HG03520 (cell line): Measurements from ENCODE around the gene ARID4B.
A peak's percentile ranks its signal among the peaks of the same experiment; 100 is the strongest.
"Not testable (repeated sequence)": the region's sequence is repeated elsewhere in the genome, so short reads cannot be mapped to it uniquely, and the experiment has no call there.

ENCODE experiments used
- ATAC-seq: cut with Tn5 transposase; IDR thresholded peaks from one replicate; pipeline ENCODE4 v1.9.1; 2021; ENCODE audit warnings: mild to moderate bottlenecking, moderate library complexity; ENCODE audit not compliant: unreplicated experiment

The ARID4B gene

GRCh38 chr1:235270625-235271024, 57.4 kb downstream of the ARID4B start:
- ATAC-seq, result no peak

DNA sequence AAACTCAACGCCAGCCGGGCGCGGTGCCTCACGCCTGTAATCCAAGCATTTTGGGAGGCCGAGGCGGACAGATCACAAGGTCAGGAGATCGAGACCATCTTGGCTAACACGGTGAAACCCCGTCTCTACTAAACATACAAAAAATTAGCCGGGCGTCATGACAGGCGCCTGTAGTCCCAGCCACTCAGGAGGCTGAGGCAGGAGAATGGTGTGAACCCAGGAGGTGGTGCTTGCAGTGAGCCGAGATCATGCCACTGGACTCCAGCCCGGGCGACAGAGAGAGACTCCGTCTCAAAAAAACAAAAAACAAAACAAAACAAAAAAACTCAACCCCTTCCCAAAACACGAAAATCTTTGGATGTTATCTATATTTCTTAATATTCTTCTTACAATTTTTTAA, 58.0 kb downstream of the ARID4B start:
- ATAC-seq, result not testable (repeated sequence)

DNA sequence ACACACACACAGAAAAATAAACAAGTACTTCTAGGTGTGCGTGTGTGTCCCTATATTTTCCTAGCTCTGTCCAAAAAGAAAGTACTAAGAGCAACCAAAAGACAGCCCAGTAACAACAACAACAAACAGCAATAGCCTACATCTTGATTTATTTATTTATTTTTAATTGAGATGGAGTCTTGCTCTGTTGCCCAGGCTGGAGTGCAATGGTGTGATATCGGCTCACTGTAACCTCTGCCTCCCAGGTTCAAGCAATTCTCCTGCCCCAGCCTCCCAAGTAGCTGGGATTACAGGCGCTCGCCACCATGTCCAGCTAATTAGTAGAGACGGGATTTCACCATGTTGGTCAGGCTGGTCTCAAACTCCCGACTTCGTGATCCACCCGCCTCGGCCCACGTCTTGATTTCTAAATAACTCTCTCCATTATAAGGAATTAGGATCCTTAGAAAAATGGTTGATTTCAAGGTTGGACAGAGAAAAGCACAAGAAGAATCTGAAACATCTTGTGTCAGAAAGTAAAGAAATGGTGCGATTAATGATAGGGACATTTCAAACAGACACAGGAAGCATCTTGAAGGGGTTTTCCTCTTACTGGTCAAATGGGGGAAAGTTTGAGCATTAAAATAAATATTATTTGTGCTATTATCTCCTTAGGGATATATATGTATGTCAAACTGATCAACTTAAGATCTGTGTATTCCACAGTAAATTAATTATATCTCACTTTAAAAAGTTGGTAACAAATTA, 59.4 kb downstream of the ARID4B start:
- no peak for ATAC-seq

DNA sequence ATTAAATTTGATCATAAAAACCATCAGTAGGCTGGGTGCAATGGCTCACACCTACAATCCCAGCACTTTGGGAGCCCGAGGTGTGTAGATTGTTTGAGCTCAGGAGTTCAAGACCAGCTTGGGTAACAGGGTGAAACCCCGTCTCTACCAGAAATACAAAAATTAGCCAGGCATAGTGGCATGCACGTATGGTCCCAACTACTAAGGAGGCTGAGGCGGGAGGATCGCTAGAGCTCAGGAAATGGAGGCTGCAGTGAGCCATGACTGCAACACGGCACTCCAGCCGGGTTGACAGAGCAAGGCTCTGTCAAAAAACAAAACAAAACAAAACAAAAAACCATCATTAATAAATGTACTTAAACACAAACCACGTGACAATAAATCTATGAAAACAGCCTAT, 61.0 kb downstream of the ARID4B start:
- no peak for ATAC-seq

- ATAC-seq, result no peak
These were observed 61.7 kb downstream of the ARID4B start for GRCh38 chr1:235266325-235266724.

- no peak for ATAC-seq
These were observed 62.1 kb downstream of the ARID4B start for GRCh38 chr1:235265900-235266299.

DNA sequence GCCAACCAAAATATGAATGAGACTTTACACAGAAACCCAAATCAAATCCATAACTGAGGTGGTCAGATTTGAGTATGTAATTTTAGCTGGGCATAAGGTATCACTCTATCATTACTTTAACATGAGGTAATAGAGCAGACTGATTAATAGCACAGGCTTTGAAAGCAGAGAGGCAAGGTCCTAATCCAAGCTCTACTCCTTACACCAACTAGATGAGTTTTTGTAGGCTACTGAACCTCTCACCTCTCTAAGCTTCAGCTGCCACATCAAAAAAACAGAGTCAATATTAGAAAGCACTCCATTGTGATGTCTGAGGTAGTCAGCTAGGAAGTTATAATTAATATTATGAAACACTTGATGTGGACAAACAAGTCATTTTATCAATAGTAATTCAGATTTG, 63.7 kb downstream of the ARID4B start:
- ATAC-seq, result no peak

GRCh38 chr1:235262539-235262938, 65.4 kb downstream of the ARID4B start:
- ATAC-seq, result no peak

DNA sequence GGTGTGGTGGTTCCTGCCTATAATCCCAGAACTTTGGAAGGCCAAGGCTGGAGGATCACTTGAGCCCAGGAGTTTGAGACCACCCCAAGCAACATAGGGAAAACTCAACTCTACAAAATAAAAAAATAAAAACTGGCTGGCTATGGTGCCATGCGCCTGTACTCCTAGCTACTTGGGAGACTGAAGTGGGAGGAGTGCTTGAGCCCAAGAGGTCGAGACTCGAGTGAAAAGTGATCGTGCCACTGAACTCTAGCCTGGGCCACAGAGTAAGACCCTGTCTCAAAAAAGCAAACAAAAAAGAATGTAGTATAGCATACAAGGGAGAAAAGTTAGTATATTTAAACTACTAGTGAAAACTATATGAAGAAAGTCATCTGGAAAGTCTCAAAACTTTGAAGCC, 66.7 kb downstream of the ARID4B start:
- ATAC-seq, result no peak

GRCh38 chr1:235259133-235259778, 68.7 kb downstream of the ARID4B start:
- ATAC-seq, result no peak

- not testable (repeated sequence) for ATAC-seq
These were observed 69.9 kb downstream of the ARID4B start for GRCh38 chr1:235258068-235258467.

- ATAC-seq, result no peak
These were observed 73.3 kb downstream of the ARID4B start for GRCh38 chr1:235254721-235255120.

DNA sequence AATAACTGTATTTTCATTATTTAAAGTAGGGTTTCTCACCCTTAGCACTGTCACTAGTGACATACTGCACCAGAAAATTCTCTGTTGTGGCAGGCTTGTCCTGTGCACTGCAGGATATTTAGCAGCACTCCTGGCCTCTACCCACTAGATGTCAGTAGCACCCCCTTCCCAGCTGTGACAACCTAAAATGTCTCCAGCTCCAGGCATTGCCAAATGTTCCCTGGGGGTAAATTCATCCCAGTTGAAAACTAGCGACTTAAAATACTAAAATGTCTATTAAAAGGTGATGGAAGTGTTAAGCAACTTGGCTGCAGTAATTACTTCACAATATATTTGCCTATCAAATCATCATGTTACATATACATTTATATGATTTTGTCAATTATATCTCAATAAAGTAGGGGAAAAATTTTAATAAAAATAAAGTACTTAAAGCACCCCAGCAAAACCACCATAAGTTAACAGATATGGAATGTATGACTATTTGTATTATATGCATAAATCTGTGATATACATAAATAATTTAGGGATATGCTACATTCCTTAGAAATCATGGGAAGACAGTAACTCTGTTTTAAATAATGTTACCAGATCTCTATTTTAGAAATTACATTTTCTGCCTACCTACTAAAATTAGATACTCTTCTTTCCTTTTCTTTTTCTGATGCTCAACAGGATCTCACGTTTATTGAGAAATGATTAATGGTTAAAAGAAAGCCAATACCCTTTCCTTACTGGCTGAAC, 74.6 kb downstream of the ARID4B start:
- ATAC-seq, result peak; percentile 75

GRCh38 chr1:235250430-235250829, 77.5 kb downstream of the ARID4B start:
- ATAC-seq, result no peak

DNA sequence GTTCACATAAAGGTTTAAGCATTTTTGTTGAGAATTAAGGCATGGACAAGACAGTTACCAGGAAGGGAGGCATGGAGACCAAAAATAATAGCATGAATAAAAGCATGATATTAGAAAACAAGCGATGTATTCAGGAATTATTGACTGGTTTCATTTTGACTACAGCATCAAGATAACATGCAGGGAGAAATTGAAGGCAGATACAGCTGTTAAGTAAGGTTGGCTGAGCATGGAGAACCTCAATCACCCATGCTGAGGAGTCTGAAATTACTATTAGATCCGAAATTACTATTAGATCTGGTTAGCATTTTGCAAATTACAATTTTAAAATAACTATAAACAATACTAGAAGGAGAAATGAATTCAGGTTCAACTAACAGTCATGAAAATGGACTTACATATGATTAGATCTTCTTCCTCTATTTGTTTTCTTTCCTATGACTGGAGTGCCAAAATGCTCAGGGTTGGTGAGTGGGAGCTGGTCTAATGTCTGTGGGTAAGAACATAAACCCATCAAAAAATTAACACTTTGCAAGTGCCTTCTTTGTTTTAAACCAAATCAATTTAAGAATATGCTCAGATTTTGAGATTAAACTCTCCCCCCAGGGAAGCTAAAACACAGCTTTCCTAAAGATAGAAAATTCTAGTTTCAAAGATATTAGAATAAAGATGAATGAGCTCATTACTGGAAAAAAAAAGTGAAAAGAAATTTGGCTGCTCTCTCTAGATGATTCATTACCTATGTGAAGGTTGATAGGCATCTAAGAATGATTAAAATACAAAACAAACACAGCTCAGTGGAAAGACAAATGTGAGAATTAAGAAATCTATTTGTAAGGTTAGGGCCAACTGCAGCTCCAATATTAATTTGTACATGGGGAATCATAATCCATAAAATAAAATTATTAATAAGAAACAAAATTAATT, 81.7 kb downstream of the ARID4B start:
- no peak for ATAC-seq

DNA sequence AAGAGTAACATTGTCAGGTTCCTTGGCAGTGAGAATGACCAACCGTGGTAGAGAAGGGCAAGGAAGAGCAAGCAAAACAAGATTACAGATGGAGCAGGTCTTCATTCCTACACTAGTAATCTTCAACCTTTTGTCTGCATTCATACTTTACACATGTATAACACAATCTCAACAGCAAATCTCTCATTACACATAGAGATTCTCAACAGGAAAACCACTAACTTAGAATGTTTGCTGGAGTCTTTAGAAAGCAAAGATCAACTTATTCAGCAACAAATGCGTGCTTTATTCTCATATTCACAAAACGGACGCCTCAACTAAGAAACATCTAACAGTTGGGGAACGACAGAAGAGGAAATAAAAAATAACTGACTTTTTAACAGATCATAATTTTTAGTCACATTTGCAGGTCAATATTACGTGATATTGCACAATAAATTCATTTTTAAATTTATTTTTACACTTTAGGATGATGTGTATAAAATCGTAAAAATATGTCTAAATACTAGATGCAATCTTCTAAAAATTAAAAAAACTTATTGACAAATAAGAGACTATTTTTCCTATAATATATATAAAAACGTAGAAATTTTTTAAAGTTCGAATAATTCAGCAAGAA, 82.9 kb downstream of the ARID4B start:
- ATAC-seq, result no peak

DNA sequence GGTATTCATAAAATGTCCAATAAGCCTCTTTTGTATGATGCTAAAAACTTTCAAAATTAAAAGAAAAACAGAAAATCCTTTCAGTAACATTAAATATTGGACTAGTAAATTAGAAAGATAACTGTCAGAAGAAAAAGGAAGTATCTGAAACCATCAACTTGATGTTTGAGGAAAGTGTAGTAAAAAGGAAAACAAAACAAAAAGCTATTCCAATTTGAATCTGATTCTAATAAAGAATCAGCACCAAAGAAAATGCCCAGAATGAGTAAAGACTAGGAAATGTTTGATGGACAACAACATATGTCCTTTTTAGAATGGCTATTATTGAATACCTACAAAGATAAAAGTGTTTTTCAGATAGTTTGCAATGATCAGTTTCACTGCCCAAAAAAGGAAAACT, 87.0 kb downstream of the ARID4B start:
- ATAC-seq, result no peak

- ATAC-seq, result no peak
These were observed 88.1 kb downstream of the ARID4B start for GRCh38 chr1:235239851-235240250.

DNA sequence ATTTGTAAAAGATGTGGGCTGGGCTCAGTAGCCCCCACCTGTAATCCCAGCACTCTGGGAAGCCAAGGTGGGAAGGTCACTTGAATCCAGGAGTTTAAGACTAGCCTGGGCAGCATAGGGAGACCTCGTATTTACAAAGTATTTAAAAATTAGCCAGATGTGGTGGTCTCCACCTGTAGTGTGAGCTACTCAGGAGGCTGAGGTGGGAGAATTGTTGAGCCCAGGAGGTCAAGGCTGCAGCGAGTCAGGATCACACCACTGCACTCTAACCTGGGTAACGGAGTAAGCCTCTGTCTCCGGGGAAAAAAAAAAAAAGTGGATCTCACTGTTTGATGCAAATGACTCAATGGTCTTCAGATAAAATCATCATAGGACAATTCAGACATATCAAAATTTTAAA, 89.4 kb downstream of the ARID4B start:
- ATAC-seq, result no peak

GRCh38 chr1:235236128-235236527, 91.9 kb downstream of the ARID4B start:
- no peak for ATAC-seq
